ENCODE measurements around the gene SH3PXD2A. TPM values are rescaled to one million over a fixed set of nuclear protein-coding genes. Genes with fewer than 3 reads are reported as not detected.

Gene SH3PXD2A
- total and polyA plus RNA-seq, 12 donors: 6.9 to 44.9 (median 34.4) TPM

DNA sequence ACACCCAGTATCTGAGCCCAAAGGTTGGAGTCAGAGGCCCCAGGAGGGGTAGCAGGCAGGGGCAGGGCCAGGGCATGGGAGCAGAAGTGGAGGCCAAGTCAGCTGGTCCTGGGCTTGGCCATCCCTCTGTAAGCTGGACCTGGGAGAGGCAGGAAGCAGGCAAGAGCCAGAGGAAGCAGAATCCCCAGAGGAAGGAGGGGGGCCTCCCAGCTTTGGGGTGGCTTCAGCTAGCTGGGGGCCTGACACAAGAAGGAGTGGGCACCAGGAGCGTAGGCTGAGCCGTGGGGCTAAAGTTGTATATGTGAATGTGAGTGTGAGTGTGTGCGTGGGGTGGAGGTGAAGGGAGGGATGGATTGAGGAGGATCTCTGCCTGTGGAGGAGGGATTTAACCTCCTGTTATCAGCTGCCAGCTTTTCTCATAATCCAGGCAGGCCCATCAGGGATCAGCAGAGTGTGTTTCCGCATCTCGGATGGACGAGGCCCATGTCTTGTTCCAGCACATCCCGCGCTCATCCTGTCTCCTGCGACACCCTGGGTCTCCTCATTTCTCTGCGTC, 307.9 kb downstream of the SH3PXD2A start:
- Histone ChIP-seq H3K27ac (no peak overlapping the region), H3K27me3 (no peaks in the 10 kb centered on the region), H3K9me3 (no peaks in the 10 kb centered on the region), H3K4me1 (peaks cover 7 to 22% (median 13%) of the 10 kb centered on the region in 9 donors), H3K36me3 (no peaks in the 10 kb centered on the region), H3K4me3 (no peak overlapping the region)
- intact Hi-C loops (cut with DNase I): no loop called here
- TF ChIP-seq, protein P1, sequence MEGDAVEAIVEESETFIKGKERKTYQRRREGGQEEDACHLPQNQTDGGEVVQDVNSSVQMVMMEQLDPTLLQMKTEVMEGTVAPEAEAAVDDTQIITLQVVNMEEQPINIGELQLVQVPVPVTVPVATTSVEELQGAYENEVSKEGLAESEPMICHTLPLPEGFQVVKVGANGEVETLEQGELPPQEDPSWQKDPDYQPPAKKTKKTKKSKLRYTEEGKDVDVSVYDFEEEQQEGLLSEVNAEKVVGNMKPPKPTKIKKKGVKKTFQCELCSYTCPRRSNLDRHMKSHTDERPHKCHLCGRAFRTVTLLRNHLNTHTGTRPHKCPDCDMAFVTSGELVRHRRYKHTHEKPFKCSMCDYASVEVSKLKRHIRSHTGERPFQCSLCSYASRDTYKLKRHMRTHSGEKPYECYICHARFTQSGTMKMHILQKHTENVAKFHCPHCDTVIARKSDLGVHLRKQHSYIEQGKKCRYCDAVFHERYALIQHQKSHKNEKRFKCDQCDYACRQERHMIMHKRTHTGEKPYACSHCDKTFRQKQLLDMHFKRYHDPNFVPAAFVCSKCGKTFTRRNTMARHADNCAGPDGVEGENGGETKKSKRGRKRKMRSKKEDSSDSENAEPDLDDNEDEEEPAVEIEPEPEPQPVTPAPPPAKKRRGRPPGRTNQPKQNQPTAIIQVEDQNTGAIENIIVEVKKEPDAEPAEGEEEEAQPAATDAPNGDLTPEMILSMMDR (IDR thresholded peaks at IDR 0.05): no peak
- 60 to 76% methylated on average over 10 of the region's 10 CpGs for WGBS, 2 donors
- DNase-seq (no peak), ATAC-seq (peak in 5 of 8 donors; percentile 23 to 50 (median 30))

DNA sequence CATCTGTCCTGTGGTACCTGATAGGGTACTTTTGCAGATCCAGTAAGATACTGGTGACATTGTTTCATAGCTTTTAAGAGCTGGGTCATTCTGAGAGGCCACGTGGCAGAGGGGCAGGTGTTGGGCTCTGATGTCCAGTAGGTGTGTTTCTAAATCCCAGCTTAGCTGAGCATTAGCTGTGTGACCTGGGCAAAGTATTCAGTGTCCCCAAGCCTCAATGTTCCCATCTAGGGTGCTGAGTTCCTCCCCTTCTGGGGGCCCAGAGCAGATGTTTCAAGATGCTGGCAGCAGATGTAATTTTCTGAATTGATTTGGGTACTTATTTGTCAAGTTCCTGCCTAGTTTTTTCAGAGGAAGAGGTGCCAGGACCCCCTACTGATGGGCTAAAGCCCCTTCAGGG, 309.0 kb downstream of the SH3PXD2A start:
- no peaks in the 10 kb centered on the region for H3K36me3 ChIP-seq
- H3K9me3 ChIP-seq: no peaks in the 10 kb centered on the region
- DNase-seq: no peak
- intact Hi-C loops (cut with DNase I): no loop called here
- no peak overlapping the region for H3K27ac ChIP-seq
- ATAC-seq: no peak
- TF ChIP-seq, protein P1 (IDR thresholded peaks at IDR 0.05): no peak
- H3K4me3 ChIP-seq: no peak overlapping the region
- no peaks in the 10 kb centered on the region for H3K27me3 ChIP-seq
- H3K4me1 ChIP-seq: peaks cover 7 to 24% (median 12%) of the 10 kb centered on the region in 9 donors
- 92 to 94% methylated on average over 1 of the region's 1 CpG for WGBS, 2 donors

DNA sequence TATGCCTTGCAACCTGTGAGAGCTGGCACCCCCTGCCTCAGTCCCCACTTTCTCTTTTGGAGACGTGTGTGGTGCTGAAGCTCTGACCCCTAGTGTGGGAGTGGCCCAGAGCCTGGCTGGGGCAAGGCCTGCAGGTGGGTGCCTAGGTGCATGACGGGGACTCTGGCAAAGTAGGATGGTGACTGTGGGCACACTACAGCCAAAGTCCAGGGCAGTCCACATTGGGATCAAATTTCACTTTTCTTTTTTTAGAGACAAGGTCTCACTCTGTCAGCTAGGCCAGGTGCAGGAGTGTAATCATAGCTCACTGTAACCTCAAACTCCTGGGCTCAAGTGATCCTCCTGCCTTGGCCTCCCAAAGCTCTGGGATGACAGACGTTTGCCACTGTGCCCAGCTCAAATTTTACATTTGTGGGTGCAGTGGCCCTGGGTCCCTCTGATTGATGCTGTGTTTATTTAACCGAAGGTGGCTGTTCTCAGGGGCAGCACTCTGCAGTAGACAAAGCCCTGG, 309.6 kb downstream of the SH3PXD2A start:
- Histone ChIP-seq H3K4me1 (peaks cover 7 to 24% (median 12%) of the 10 kb centered on the region in 9 donors), H3K9me3 (no peaks in the 10 kb centered on the region), H3K4me3 (no peak overlapping the region), H3K27me3 (no peaks in the 10 kb centered on the region), H3K27ac (no peak overlapping the region), H3K36me3 (no peaks in the 10 kb centered on the region)
- TF ChIP-seq, protein P1 (IDR thresholded peaks at IDR 0.05): no peak
- no peak for DNase-seq
- intact Hi-C loops (cut with DNase I): no loop called here
- WGBS, 2 donors: 92 to 93% methylated on average over 4 of the region's 4 CpGs
- no peak for ATAC-seq

DNA sequence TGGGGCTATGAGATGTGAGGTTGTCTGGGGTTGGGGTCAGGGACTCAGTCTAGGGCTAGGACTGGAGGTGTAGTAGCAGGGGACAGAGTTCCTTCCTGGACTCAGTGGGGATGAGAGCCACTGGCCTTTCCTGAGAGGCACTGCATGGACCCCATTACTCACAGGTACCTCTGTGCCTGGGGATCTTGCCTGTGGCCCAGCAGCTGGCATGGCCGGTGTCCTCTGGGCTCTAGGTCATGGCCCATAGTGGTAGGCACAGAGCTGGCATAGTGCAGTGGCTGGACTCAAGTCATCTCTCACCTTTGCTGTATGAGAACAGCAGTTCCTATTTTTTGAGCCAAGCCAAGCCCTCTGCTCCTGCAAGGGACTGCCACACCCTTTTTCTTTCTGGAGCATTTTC, 310.0 kb downstream of the SH3PXD2A start:
- no peak for DNase-seq
- Histone ChIP-seq H3K27me3 (no peaks in the 10 kb centered on the region), H3K36me3 (no peaks in the 10 kb centered on the region), H3K4me1 (peaks cover 7 to 24% (median 12%) of the 10 kb centered on the region in 9 donors), H3K27ac (no peak overlapping the region), H3K9me3 (no peaks in the 10 kb centered on the region), H3K4me3 (no peak overlapping the region)
- 96 to 100% methylated on average over 1 of the region's 1 CpG for WGBS, 2 donors
- intact Hi-C loops (cut with DNase I): no loop called here
- no peak for ATAC-seq
- TF ChIP-seq, protein P1 (IDR thresholded peaks at IDR 0.05): no peak

Measured in heart right ventricle (tissue), 16 donors.